T-helper 1 cell (primary cell): Measurements from ENCODE around the gene RNF113B.

ENCODE experiments used
- DNase-seq, 5 donors: peaks; one replicate each; pipeline ENCODE4 v3.0.0-alpha.2; 2012 to 2020

Gene RNF113B

GRCh38 chr13:98134901-98135300 lies 42.2 kb downstream of the RNF113B start:
- no peak for DNase-seq

GRCh38 chr13:98133946-98134345 lies 43.1 kb downstream of the RNF113B start:
- no peak for DNase-seq

- no peak for DNase-seq
Observed at GRCh38 chr13:98129059-98129746, 47.9 kb downstream of the RNF113B start.
